GM23248 (cell line): ENCODE results near the gene BTNL9.

Source experiments
- EZH2 ChIP-seq: fragments of 200-600 bp; sonication (generic); IDR thresholded peaks from 2 replicates; pipeline ENCODE4 v1.6.1; 2018; ENCODE audit warnings: antibody characterized with exemption, mild to moderate bottlenecking; ENCODE audit not compliant: insufficient read depth, poor library complexity, severe bottlenecking
- EZH2phosphoT487 ChIP-seq: fragments of 200-600 bp; sonication (generic); IDR thresholded peaks from 2 replicates; pipeline ENCODE4 v1.6.1; 2018; ENCODE audit warnings: antibody characterized with exemption, moderate library complexity, mild to moderate bottlenecking, low read depth; ENCODE audit not compliant: insufficient read depth

DNA sequence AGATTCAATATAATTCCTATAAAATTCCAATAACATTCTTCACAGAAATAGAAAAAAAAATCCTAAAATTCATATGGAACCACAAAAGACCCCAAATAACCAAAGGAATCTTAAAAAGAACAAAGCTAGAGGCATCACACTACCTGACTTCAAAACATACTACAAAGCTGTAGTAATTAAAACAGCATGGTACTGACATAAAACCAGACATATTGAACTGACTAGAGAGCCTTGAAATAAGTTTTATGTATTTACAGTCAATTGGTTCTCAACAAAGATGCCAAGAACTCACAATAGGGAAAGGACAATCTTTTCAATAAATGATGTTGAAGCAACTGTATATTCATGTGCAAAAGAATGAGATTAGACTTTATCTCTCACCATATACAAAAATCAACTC lies 36.9 kb downstream of the BTNL9 start:
- TF ChIP-seq EZH2 (no peak), EZH2phosphoT487 (no peak)
